ENCODE results near the gene FBXO17.
"Not testable (repeated sequence)": the region's sequence is repeated elsewhere in the genome, so short reads cannot be mapped to it uniquely, and the experiment has no call there.

The FBXO17 gene

DNA sequence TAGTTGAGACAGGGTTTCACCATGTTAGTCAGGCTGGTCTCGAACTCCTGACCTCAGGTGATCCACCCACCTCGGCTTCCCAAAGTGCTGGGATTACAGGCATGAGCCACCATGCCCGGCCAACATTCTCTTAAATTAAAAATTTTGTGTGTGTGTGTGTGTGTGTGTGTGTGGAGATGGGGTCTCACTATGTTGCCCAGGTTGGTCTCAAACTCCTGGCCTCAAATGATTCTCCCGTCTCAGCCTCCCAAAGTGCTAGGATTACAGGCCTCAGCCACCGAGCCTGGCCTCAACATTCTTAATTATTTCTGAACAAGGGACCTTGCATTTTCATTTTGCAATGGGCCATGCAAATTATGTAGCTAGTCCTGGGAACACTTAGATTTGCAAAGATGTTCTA is 9.4 kb downstream of the FBXO17 start:
- not testable (repeated sequence) for H3K27me3 Mint-ChIP-seq; H3K27ac Mint-ChIP-seq; H3K4me1 Mint-ChIP-seq (ENCODE audit: low read depth); H3K4me3 Mint-ChIP-seq; H3K9me3 Mint-ChIP-seq (ENCODE audit: low read depth); H3K36me3 Mint-ChIP-seq

DNA sequence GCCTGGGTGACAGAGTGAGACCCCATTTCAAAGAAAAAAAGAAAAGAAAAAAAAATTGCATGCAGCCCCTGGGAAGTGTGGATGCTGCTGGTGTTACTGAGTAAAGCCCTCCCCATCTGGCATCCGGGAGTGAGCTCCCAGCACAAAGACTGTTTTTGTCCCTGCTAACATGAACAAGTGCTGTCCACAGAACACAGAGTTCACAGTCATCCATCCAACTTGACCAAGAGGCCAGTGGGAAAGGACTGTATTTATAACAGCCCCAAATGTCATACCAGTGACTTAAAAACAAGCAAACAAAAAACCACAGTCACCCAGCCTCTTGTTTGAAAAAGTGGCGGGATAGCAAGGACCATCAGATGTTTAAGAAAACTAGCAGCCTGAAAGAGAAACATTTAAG is 10.8 kb downstream of the FBXO17 start:
- Mint-ChIP-seq H3K36me3 (no peaks in the 10 kb centered on the region), H3K27ac (no peak overlapping the region), H3K4me3 (no peak overlapping the region), H3K9me3 (ENCODE audit: low read depth) (no peaks in the 10 kb centered on the region), H3K27me3 (no peaks in the 10 kb centered on the region), H3K4me1 (ENCODE audit: low read depth) (peaks cover 6% of the 10 kb centered on the region)

DNA sequence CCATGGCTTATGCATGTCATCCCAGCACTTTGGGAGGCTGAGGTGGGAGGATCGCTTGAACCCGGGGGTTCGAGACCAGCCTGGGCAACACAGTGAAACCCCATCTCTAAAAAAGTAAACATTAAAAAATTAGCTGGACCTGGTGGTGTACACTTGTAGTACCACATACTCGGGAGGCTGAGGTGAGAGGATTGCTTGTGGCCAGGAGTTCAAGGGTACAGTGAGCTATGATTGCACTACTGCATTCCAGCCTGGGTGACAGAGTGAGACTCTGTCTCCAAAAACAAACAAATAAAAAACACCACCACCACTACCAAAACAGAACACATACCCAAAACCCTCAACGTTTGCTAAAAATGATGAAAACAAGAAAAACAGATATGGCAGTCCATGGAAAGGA is 15.9 kb downstream of the FBXO17 start:
- Mint-ChIP-seq H3K9me3 (ENCODE audit: low read depth) (no peaks in the 10 kb centered on the region), H3K27me3 (no peaks in the 10 kb centered on the region), H3K36me3 (no peaks in the 10 kb centered on the region), H3K27ac (no peak overlapping the region), H3K4me3 (no peak overlapping the region), H3K4me1 (ENCODE audit: low read depth) (peaks cover 6% of the 10 kb centered on the region)

DNA sequence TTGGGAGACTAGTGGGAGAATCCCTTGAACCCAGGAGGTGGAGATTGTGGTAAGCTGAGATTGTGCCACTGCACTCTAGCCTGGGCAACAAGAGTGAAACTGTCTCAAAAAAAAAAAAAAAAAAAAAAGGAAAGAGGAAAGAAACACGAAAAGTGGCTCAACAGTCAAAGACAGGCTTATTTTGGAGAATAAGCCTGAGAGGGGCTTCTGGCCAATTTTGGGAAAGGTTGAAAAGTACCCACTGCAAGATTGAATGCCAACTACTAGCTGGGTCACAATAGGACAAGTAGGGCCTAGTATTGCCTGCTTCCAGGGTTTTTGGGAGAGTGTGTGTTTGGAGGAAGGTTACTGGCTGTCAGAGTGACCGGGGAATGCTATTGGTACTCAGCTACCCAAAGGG is 17.2 kb downstream of the FBXO17 start:
- Mint-ChIP-seq H3K36me3 (no peaks in the 10 kb centered on the region), H3K9me3 (ENCODE audit: low read depth) (no peaks in the 10 kb centered on the region), H3K4me3 (no peak overlapping the region), H3K4me1 (ENCODE audit: low read depth) (peaks cover 6% of the 10 kb centered on the region), H3K27ac (no peak overlapping the region), H3K27me3 (peaks cover 5% of the 10 kb centered on the region)

DNA sequence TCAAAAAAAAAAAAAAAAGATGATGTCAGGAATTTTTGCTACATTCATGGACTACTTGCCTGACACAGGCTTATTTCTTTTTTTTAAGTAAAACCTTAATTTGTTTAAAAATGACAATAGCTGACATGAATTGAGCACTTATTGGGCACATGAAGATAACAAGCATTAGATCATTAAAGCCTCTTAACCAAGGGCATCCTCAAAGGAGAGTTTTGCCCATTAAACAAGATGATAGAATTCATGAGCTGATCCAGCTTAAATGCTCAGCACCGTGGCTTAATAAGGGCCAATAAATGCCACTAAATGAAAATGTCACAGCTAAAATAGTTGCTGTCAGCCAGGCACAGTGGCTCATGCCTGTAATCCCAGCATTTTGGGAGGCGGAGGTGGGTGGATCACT is 19.3 kb downstream of the FBXO17 start:
- H3K36me3 Mint-ChIP-seq: peaks cover 2% of the 10 kb centered on the region

DNA sequence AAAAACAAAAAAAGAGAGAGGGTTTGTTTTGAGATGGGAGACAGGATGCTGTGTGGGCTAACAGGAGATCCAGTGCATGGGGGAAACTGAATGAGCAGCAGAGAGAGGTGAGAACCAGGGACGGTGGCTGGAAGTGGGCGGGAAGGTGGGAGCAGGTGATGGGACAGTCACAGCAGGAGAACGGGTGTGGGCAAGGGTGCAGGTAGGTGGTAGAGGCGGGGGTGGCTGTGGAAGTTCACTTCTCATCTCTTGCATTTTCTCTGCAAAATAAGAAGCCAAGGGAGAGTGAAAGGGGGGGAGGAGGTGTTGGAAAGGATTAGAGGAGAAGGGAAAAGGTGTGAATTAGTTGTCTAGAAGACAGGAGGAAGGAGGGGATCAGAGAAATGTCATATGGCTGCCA is 21.9 kb downstream of the FBXO17 start:
- peaks cover 12% of the 10 kb centered on the region for H3K27me3 Mint-ChIP-seq

More for the DNA sequence above, 19.3 kb downstream of the FBXO17 start:
- H3K9me3 Mint-ChIP-seq (ENCODE audit: low read depth): no peaks in the 10 kb centered on the region
- no peak overlapping the region for H3K27ac Mint-ChIP-seq
- H3K4me3 Mint-ChIP-seq: no peak overlapping the region
- H3K4me1 Mint-ChIP-seq (ENCODE audit: low read depth): peaks cover 5% of the 10 kb centered on the region
- H3K27me3 Mint-ChIP-seq: peaks cover 10% of the 10 kb centered on the region

DNA sequence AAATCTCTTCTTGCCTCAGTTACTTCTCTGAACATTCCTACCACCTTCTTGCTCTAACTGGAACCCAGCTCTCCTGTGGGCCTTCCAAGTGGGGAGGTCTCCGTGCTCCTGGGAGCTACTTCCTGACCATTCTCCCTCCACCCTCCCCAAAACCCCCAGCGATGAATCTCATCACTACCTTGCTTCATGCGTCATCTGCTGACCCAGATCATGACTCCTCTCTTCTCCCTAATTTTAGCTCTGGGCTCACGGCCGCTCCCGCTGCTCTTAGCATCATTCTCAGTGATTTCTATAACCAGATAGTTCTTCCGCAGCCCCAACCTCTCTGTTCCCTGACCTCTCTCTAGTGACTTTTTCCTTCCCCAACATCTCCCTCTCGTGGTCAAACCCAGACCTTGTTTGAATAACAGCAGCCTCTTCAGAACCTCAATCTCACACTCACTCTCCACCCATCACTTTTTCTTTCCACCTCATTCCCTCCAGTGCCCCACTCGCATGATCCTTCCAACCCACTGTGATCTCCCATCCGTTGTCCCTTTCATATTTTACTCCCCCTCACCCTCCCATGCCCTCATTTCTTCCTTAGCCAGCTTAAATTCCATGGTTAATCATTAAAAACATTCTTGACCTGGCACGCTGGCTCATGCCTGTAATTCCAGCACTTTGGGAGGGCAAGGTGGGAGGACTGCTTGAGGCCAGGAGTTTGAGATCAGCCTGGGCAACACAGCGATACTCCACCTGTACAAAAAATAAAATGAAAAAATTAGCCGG is 23.0 kb downstream of the FBXO17 start:
- Mint-ChIP-seq H3K9me3 (ENCODE audit: low read depth) (no peaks in the 10 kb centered on the region), H3K4me3 (peak overlapping the region; percentile 17), H3K27me3 (peaks cover 13% of the 10 kb centered on the region), H3K4me1 (ENCODE audit: low read depth) (peaks cover 13% of the 10 kb centered on the region), H3K27ac (no peak overlapping the region), H3K36me3 (peaks cover 2% of the 10 kb centered on the region)

More for the DNA sequence above, 21.9 kb downstream of the FBXO17 start:
- no peaks in the 10 kb centered on the region for H3K9me3 Mint-ChIP-seq (ENCODE audit: low read depth)
- no peak overlapping the region for H3K27ac Mint-ChIP-seq
- peaks cover 13% of the 10 kb centered on the region for H3K4me1 Mint-ChIP-seq (ENCODE audit: low read depth)
- no peak overlapping the region for H3K4me3 Mint-ChIP-seq
- H3K36me3 Mint-ChIP-seq: peaks cover 2% of the 10 kb centered on the region

DNA sequence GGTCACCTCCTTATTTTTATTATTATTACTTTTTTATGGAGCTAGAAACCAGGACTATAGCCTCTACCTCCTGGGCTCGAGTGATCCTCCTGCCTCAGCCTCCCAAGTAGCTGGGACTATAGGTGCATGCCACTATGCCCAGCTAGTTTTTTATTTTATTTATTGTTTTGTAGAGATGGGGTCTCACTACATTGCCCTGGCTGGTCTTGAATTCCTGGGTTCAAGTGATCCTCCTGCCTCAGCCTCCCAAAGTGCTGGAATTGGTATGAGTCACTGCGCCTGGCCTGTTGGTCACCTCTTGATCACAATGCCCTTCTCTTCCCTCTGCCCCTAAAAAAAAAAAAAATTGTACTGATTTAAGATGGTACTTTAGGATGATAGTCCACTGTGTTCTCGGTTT is 24.4 kb downstream of the FBXO17 start:
- H3K27ac Mint-ChIP-seq: no peak overlapping the region
- H3K9me3 Mint-ChIP-seq (ENCODE audit: low read depth): no peaks in the 10 kb centered on the region
- peaks cover 13% of the 10 kb centered on the region for H3K27me3 Mint-ChIP-seq

DNA sequence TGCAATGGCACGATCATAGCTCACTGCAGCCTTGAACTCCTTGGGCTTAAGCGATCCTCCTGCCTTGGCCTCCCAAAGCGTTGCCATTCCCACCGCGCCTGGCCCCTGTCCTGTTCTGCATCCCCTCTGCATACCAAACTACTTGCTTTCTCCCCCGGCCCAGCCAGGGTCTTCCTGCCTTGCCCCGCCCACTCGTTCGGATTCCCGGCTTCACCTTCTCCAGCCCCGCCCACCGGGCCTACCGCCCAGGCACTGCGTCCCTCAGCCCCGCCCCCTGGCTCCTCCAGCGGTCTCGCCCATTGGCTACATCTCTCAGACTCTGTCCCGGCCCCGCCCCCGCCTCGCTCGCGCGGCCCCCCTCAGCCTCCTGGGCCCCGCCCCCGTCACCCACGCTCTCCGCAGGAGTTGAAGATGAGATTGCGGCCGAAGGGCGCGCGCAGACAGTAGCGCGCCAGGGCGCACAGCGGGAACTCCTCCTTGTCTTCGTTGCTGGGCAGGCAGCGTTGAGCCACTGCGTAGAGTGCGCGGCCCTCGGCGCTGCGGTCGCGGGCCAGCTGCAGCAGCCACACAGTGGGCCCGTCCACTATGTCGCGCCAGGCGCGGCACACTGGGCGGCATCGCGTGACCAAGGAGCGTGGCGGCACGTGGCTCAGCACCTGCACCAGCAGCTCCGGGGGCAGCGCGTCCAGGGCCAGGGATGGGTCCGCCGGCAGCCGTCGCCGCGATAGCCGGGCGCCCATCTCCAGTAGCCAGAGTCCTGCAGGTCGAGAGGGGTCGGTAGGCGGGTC is 25.8 kb downstream of the FBXO17 start:
- Mint-ChIP-seq H3K27ac (no peak overlapping the region), H3K36me3 (peaks cover 2% of the 10 kb centered on the region), H3K27me3 (peaks cover 13% of the 10 kb centered on the region), H3K4me1 (ENCODE audit: low read depth) (peaks cover 13% of the 10 kb centered on the region), H3K9me3 (ENCODE audit: low read depth) (no peaks in the 10 kb centered on the region), H3K4me3 (peak overlapping the region; percentile 64)

More for the DNA sequence above, 24.4 kb downstream of the FBXO17 start:
- peaks cover 13% of the 10 kb centered on the region for H3K4me1 Mint-ChIP-seq (ENCODE audit: low read depth)
- no peak overlapping the region for H3K4me3 Mint-ChIP-seq
- peaks cover 2% of the 10 kb centered on the region for H3K36me3 Mint-ChIP-seq

DNA sequence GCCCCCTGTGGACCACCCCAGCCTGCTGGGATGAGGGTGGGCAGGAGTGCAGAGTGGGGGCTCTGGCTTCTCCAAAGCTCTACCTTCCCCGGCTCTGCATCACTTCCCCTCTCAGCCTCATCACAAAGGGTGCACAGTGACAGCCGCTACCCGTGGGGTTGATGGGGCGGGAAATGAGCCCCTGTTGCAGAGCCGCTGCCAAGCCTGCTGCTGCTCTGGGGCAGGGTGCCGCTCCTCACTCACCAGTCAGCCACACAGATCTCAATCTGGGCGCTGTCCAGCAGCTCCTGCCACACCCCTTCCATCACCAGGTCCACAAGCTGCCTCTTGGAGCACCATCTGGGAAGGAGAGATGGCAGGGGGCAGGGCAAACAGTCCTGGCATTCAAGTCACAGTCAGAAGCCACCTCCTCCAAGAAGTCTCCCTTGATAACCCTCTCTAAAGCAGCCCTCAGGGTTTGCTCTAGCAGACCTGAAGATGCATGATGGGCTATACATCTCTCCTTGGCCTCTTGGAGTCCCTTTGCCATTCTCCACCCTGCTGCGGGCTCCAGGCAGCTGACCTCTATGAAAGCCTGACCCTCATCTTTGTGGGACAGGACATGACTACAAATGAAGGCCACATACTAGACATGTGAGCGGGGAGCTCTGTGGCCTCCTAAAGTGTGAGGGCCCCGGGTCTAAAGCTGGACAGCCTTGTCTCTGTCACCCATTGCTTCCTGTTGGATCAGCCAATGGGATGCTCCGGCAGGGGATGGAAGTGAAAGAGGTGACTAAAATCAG is 29.1 kb downstream of the FBXO17 start:
- H3K27ac Mint-ChIP-seq: no peak overlapping the region
- peaks cover 18% of the 10 kb centered on the region for H3K4me1 Mint-ChIP-seq (ENCODE audit: low read depth)
- no peaks in the 10 kb centered on the region for H3K36me3 Mint-ChIP-seq
- peaks cover 4% of the 10 kb centered on the region for H3K27me3 Mint-ChIP-seq
- H3K9me3 Mint-ChIP-seq (ENCODE audit: low read depth): no peaks in the 10 kb centered on the region
- no peak overlapping the region for H3K4me3 Mint-ChIP-seq

DNA sequence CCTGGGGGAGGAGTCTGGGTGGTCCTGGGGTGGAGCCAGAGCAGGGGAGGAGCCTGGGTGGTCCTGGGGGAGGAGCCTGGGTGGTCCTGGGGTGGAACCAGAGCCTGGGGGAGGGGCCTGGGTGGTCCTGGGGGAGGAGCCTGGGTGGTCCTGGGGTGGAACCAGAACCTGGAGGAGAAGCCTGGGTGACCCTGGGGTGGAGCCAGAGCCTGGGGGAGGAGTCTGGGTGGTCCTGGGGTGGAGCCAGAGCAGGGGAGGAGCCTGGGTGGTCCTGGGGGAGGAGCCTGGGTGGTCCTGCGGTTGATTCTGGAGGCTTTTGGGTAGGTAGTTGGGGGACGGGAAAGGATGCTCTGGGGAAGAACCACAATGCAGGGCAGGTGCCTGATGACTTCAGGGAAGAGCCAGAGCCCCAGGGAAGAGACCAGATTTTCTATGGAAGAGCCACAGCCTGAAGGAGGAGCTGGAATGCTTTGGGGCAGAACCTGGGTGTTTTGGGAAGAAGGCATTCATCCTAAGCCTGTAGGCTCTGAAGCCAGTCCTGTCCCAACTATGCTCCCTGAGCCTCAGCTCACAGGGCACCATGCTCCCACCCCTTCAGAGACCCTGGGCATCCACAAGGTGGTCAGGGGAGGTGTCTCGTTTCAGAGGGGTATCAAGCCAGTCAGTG is 29.8 kb downstream of the FBXO17 start:
- no peak overlapping the region for H3K4me3 Mint-ChIP-seq
- no peaks in the 10 kb centered on the region for H3K36me3 Mint-ChIP-seq
- H3K4me1 Mint-ChIP-seq (ENCODE audit: low read depth): peaks cover 21% of the 10 kb centered on the region
- H3K27ac Mint-ChIP-seq: no peak overlapping the region
- peaks cover 4% of the 10 kb centered on the region for H3K27me3 Mint-ChIP-seq
- no peaks in the 10 kb centered on the region for H3K9me3 Mint-ChIP-seq (ENCODE audit: low read depth)

DNA sequence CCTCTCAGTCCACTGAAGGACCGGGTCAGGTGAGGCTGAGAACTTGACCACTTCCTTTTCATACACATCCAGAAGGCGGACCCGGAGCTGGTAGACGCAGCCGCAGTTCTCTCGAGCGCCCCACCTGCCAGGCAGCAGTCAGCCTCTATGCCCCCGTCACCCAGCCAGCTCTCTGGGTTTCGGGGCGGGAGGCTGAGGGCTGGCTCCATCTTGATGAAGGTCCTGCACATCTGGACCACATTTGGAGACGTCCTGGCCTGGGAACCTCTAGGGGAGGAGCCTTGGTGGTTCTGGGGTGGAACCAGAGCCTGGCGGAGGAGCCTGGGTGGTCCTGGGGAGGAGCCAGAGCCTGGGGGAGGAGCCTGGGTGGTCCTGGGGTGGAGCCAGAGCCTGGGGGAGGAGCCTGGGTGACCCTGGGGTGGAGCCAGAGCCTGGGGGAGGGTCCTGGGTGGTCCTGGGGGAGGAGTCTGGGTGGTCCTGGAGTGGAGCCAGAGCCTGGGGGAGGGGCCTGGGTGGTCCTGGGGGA is 30.5 kb downstream of the FBXO17 start:
- Mint-ChIP-seq H3K4me1 (ENCODE audit: low read depth) (peaks cover 18% of the 10 kb centered on the region), H3K36me3 (no peaks in the 10 kb centered on the region), H3K27me3 (peaks cover 4% of the 10 kb centered on the region), H3K27ac (no peak overlapping the region), H3K9me3 (ENCODE audit: low read depth) (no peaks in the 10 kb centered on the region), H3K4me3 (no peak overlapping the region)

DNA sequence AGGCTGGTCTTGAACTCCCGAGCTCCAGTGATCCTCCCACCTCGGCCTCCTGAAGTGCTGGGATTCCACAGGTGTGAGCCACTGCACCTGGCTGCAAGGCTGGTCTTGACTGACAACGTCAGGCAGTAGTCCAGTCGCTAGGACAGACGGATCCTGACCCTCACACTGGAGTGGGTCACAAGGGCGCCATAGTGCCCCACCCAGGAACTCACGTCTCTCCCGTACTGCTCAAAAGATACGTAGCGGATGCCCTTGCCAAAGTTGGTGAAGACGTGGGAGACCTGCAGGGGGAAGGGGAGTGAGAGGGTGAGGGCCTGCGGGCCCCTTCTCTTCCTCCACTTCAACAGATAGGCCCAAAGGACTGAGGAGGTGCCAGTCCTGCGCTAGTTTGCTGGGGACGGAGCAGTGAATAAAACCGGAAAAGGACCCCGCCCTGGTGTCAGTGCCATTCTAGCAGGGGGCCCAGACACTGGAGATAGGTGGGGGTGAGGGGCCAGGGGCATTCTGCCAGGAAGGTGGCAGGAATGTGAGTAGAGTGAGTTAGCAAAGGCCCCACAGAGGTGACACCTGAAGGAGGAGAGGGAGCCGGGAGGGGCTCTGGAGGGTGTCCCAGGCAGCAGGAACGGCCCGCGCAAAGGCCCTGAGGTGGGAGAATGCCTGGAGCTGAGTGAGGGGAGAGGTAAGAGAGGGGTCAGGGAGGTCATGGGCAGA is 32.9 kb downstream of the FBXO17 start:
- H3K27me3 Mint-ChIP-seq: peaks cover 2% of the 10 kb centered on the region
- no peak overlapping the region for H3K27ac Mint-ChIP-seq

DNA sequence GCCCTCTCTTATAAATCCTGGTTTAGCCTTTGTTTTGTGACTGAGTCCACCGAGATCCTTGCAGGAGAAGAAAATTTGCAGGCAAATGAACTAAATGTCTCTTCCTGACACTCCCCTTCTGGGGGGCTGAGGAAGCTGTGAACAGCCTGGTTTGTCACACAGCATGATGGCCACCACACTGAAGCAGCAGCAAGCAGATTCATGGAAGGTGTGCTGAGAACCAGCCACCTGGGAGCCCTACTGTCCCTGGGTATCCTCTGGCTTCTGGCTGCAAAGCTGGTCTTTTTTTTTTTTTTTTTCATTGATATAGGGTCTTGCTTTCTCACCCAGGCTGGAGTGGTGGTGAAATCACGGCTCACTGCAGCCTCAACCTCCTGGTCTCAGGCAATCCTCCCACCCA is 33.6 kb downstream of the FBXO17 start:
- H3K27ac Mint-ChIP-seq: no peak overlapping the region
- H3K9me3 Mint-ChIP-seq (ENCODE audit: low read depth): no peaks in the 10 kb centered on the region
- no peaks in the 10 kb centered on the region for H3K36me3 Mint-ChIP-seq
- peaks cover 13% of the 10 kb centered on the region for H3K4me1 Mint-ChIP-seq (ENCODE audit: low read depth)
- H3K4me3 Mint-ChIP-seq: no peak overlapping the region
- H3K27me3 Mint-ChIP-seq: peaks cover 2% of the 10 kb centered on the region

More for the DNA sequence above, 32.9 kb downstream of the FBXO17 start:
- Mint-ChIP-seq H3K4me3 (no peak overlapping the region), H3K9me3 (ENCODE audit: low read depth) (no peaks in the 10 kb centered on the region), H3K4me1 (ENCODE audit: low read depth) (peaks cover 13% of the 10 kb centered on the region), H3K36me3 (no peaks in the 10 kb centered on the region)

Measured in activated naive CD8-positive, alpha-beta T cell (primary cell).